Activated naive CD8-positive, alpha-beta T cell (primary cell): ENCODE measurements around the gene TSPAN16.

Experiments
- H3K27ac Mint-ChIP-seq: one replicate; pipeline ENCODE4 v1.8.0; 2021; ENCODE audit warnings: mixed read lengths
- H3K27me3 Mint-ChIP-seq: one replicate; pipeline ENCODE4 v1.8.0; 2021; ENCODE audit warnings: mixed read lengths
- H3K36me3 Mint-ChIP-seq: one replicate; pipeline ENCODE4 v1.8.0; 2021; ENCODE audit warnings: mixed read lengths
- H3K4me1 Mint-ChIP-seq: one replicate; pipeline ENCODE4 v1.8.0; 2021; ENCODE audit warnings: low read depth, mixed read lengths
- H3K4me3 Mint-ChIP-seq: one replicate; pipeline ENCODE4 v1.8.0; 2021; ENCODE audit warnings: mild to moderate bottlenecking, mixed read lengths
- H3K9me3 Mint-ChIP-seq: one replicate; pipeline ENCODE4 v1.8.0; 2021; ENCODE audit warnings: low read depth, mixed read lengths

Gene TSPAN16

GRCh38 chr19:11263726-11264125 is 32.2 kb upstream of the TSPAN16 start:
- Mint-ChIP-seq H3K27ac (no peak overlapping the region), H3K9me3 (no peaks in the 10 kb centered on the region), H3K4me3 (peak overlapping the region; percentile 20), H3K27me3 (peaks cover 27% of the 10 kb centered on the region), H3K4me1 (peaks cover 5% of the 10 kb centered on the region), H3K36me3 (no peaks in the 10 kb centered on the region)

GRCh38 chr19:11264452-11265176 is 31.3 kb upstream of the TSPAN16 start:
- Mint-ChIP-seq H3K36me3 (no peaks in the 10 kb centered on the region), H3K4me1 (peaks cover 5% of the 10 kb centered on the region), H3K4me3 (peak overlapping the region; percentile 20), H3K27ac (no peak overlapping the region), H3K27me3 (peaks cover 34% of the 10 kb centered on the region), H3K9me3 (no peaks in the 10 kb centered on the region)

- Mint-ChIP-seq H3K27ac (no peak overlapping the region), H3K27me3 (peaks cover 32% of the 10 kb centered on the region)
Observed at GRCh38 chr19:11265177-11265784, 30.7 kb upstream of the TSPAN16 start.

GRCh38 chr19:11265785-11266236 is 30.1 kb upstream of the TSPAN16 start:
- no peak overlapping the region for H3K4me3 Mint-ChIP-seq
- peaks cover 31% of the 10 kb centered on the region for H3K27me3 Mint-ChIP-seq
- no peak overlapping the region for H3K27ac Mint-ChIP-seq
- H3K36me3 Mint-ChIP-seq: no peaks in the 10 kb centered on the region
- no peaks in the 10 kb centered on the region for H3K9me3 Mint-ChIP-seq
- peaks cover 5% of the 10 kb centered on the region for H3K4me1 Mint-ChIP-seq

More at GRCh38 chr19:11265177-11265784, 30.7 kb upstream of the TSPAN16 start:
- Mint-ChIP-seq H3K4me1 (peaks cover 5% of the 10 kb centered on the region), H3K9me3 (no peaks in the 10 kb centered on the region), H3K36me3 (no peaks in the 10 kb centered on the region), H3K4me3 (no peak overlapping the region)

- H3K27me3 Mint-ChIP-seq: peaks cover 31% of the 10 kb centered on the region
- no peaks in the 10 kb centered on the region for H3K9me3 Mint-ChIP-seq
- peaks cover 2% of the 10 kb centered on the region for H3K4me1 Mint-ChIP-seq
- H3K36me3 Mint-ChIP-seq: no peaks in the 10 kb centered on the region
- no peak overlapping the region for H3K4me3 Mint-ChIP-seq
- H3K27ac Mint-ChIP-seq: no peak overlapping the region
Observed at GRCh38 chr19:11267316-11268085, 28.5 kb upstream of the TSPAN16 start.

- Mint-ChIP-seq H3K9me3 (no peaks in the 10 kb centered on the region), H3K4me3 (no peak overlapping the region), H3K27me3 (peaks cover 27% of the 10 kb centered on the region)
Observed at GRCh38 chr19:11268783-11269267, 27.1 kb upstream of the TSPAN16 start.

GRCh38 chr19:11269408-11269807 is 26.6 kb upstream of the TSPAN16 start:
- H3K9me3 Mint-ChIP-seq: no peaks in the 10 kb centered on the region
- peaks cover 27% of the 10 kb centered on the region for H3K27me3 Mint-ChIP-seq
- no peaks in the 10 kb centered on the region for H3K36me3 Mint-ChIP-seq
- H3K4me1 Mint-ChIP-seq: no peaks in the 10 kb centered on the region
- H3K4me3 Mint-ChIP-seq: no peak overlapping the region
- H3K27ac Mint-ChIP-seq: no peak overlapping the region

More at GRCh38 chr19:11268783-11269267, 27.1 kb upstream of the TSPAN16 start:
- H3K36me3 Mint-ChIP-seq: no peaks in the 10 kb centered on the region
- no peaks in the 10 kb centered on the region for H3K4me1 Mint-ChIP-seq
- no peak overlapping the region for H3K27ac Mint-ChIP-seq

- Mint-ChIP-seq H3K4me1 (no peaks in the 10 kb centered on the region), H3K36me3 (no peaks in the 10 kb centered on the region), H3K27ac (no peak overlapping the region), H3K4me3 (no peak overlapping the region), H3K27me3 (peaks cover 25% of the 10 kb centered on the region), H3K9me3 (no peaks in the 10 kb centered on the region)
Observed at GRCh38 chr19:11273296-11273695, 22.7 kb upstream of the TSPAN16 start.

GRCh38 chr19:11273989-11274388 is 22.0 kb upstream of the TSPAN16 start:
- no peaks in the 10 kb centered on the region for H3K4me1 Mint-ChIP-seq
- peaks cover 21% of the 10 kb centered on the region for H3K27me3 Mint-ChIP-seq
- H3K36me3 Mint-ChIP-seq: no peaks in the 10 kb centered on the region
- H3K9me3 Mint-ChIP-seq: no peaks in the 10 kb centered on the region
- no peak overlapping the region for H3K27ac Mint-ChIP-seq
- no peak overlapping the region for H3K4me3 Mint-ChIP-seq

- no peak overlapping the region for H3K4me3 Mint-ChIP-seq
- H3K9me3 Mint-ChIP-seq: no peaks in the 10 kb centered on the region
- peaks cover 17% of the 10 kb centered on the region for H3K27me3 Mint-ChIP-seq
- no peaks in the 10 kb centered on the region for H3K36me3 Mint-ChIP-seq
- peaks cover 4% of the 10 kb centered on the region for H3K4me1 Mint-ChIP-seq
- no peak overlapping the region for H3K27ac Mint-ChIP-seq
Observed at GRCh38 chr19:11274533-11275086, 21.4 kb upstream of the TSPAN16 start.

GRCh38 chr19:11278670-11279069 is 17.3 kb upstream of the TSPAN16 start:
- H3K4me1 Mint-ChIP-seq: peaks cover 12% of the 10 kb centered on the region
- H3K36me3 Mint-ChIP-seq: no peaks in the 10 kb centered on the region
- no peaks in the 10 kb centered on the region for H3K9me3 Mint-ChIP-seq
- no peak overlapping the region for H3K4me3 Mint-ChIP-seq
- no peak overlapping the region for H3K27ac Mint-ChIP-seq
- peaks cover 20% of the 10 kb centered on the region for H3K27me3 Mint-ChIP-seq

- H3K27ac Mint-ChIP-seq: peak overlapping the region; percentile 34
- peak overlapping the region; percentile 72 for H3K4me3 Mint-ChIP-seq
- peaks cover 23% of the 10 kb centered on the region for H3K27me3 Mint-ChIP-seq
- no peaks in the 10 kb centered on the region for H3K36me3 Mint-ChIP-seq
- peaks cover 12% of the 10 kb centered on the region for H3K4me1 Mint-ChIP-seq
- H3K9me3 Mint-ChIP-seq: no peaks in the 10 kb centered on the region
Observed at GRCh38 chr19:11279505-11280236, 16.3 kb upstream of the TSPAN16 start.

GRCh38 chr19:11281356-11282049 is 14.5 kb upstream of the TSPAN16 start:
- no peaks in the 10 kb centered on the region for H3K9me3 Mint-ChIP-seq
- no peak overlapping the region for H3K27ac Mint-ChIP-seq
- H3K36me3 Mint-ChIP-seq: no peaks in the 10 kb centered on the region
- H3K27me3 Mint-ChIP-seq: peaks cover 19% of the 10 kb centered on the region
- H3K4me1 Mint-ChIP-seq: peaks cover 12% of the 10 kb centered on the region
- H3K4me3 Mint-ChIP-seq: no peak overlapping the region

- Mint-ChIP-seq H3K4me3 (no peak overlapping the region), H3K4me1 (peaks cover 9% of the 10 kb centered on the region), H3K36me3 (no peaks in the 10 kb centered on the region), H3K27me3 (peaks cover 15% of the 10 kb centered on the region), H3K27ac (no peak overlapping the region), H3K9me3 (no peaks in the 10 kb centered on the region)
Observed at GRCh38 chr19:11284515-11284914, 11.4 kb upstream of the TSPAN16 start.
